Mammary epithelial cell (primary cell): Measurements from ENCODE around the gene CSNK1G3.

Experiments used
- CTCF ChIP-seq, 2 donors: IDR thresholded peaks in 1 of 2; conservative IDR thresholded peaks in 1 of 2; 2 replicates each; pipeline ENCODE4 v1.5.1; 2011 to 2012; ENCODE audit warnings: inconsistent platforms in 2 of 2, low read length in 2 of 2, mild to moderate bottlenecking in 2 of 2, control low read depth in 1 of 2, low read depth in 1 of 2; ENCODE audit not compliant: insufficient read depth in 1 of 2; ENCODE audit errors: extremely low read depth in 1 of 2
- EZH2 ChIP-seq: IDR thresholded peaks from 2 replicates; pipeline ENCODE4 v1.6.1; 2012; ENCODE audit warnings: low read length, inconsistent platforms, borderline replicate concordance

GRCh38 chr5:123647066-123647465 lies 135.1 kb downstream of the CSNK1G3 start:
- TF ChIP-seq CTCF (conservative IDR thresholded peaks at IDR 0.05 in 1 of 2, IDR thresholded peaks at IDR 0.05 in 1 of 2; ENCODE audit: extremely low read depth in 1 of 2, insufficient read depth in 1 of 2, low read depth in 1 of 2, low read length in 2 of 2) (no peak), EZH2 (no peak)
